ENCODE data around the gene PMS1. TPM values are rescaled to one million over a fixed set of nuclear protein-coding genes. Genes with fewer than 3 reads are reported as not detected.

PMS1 gene
- total RNA-seq, 4 donors from 2014 or later: 5.7 to 15.7 (median 11.0) TPM

DNA sequence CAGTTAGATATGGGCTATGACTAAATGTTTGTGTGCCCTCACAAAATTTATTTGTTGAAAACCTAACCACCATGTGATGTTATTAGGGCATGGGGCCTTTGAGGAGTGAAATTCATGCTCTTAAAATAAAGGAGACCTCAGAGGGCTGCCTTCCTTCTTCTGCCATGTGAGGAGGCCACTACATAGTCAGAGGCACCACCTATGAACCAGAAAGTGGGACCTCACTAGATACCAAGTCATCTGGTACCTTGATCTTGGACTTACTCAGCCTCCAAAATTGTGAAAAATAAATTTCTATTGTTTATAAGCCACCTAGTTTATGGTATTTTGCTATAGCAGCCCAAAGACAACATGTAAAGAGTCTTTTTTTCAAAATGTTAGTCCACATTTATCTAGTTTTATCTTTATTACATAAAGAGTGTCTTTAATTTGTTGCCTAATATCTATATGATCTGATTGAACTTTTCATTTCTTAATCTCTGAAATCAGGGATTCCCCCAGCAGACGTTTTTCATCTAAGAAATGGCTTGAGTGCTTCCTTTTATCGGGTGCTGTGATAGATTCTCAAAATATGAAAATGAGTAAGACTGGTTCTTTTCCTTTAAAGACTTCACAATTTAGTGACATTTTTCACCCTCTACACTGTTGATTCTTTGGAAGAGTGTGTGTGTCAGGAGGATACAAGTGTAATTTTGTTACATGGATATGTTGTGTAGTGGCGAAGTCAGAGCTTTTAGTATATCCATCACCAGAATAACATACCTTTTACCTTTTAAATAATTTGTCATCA, 34.2 kb downstream of the PMS1 start:
- no peak for DNase-seq (ENCODE audit: low spot score in 2 of 2)
- Histone ChIP-seq H3K9me3 (no peaks in the 10 kb centered on the region), H3K27ac (no peak overlapping the region), H3K36me3 (peaks cover 17% of the 10 kb centered on the region), H3K27me3 (no peaks in the 10 kb centered on the region), H3K4me3 (no peak overlapping the region), H3K4me1 (no peaks in the 10 kb centered on the region)
- WGBS: 70% methylated on average over 3 of the region's 3 CpGs
- TF ChIP-seq, protein P1, sequence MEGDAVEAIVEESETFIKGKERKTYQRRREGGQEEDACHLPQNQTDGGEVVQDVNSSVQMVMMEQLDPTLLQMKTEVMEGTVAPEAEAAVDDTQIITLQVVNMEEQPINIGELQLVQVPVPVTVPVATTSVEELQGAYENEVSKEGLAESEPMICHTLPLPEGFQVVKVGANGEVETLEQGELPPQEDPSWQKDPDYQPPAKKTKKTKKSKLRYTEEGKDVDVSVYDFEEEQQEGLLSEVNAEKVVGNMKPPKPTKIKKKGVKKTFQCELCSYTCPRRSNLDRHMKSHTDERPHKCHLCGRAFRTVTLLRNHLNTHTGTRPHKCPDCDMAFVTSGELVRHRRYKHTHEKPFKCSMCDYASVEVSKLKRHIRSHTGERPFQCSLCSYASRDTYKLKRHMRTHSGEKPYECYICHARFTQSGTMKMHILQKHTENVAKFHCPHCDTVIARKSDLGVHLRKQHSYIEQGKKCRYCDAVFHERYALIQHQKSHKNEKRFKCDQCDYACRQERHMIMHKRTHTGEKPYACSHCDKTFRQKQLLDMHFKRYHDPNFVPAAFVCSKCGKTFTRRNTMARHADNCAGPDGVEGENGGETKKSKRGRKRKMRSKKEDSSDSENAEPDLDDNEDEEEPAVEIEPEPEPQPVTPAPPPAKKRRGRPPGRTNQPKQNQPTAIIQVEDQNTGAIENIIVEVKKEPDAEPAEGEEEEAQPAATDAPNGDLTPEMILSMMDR (IDR thresholded peaks at IDR 0.05): no peak
- no peak for TF ChIP-seq POLR2A (IDR thresholded peaks at IDR 0.05)
- no peak for TF ChIP-seq POLR2AphosphoS5 (IDR thresholded peaks at IDR 0.05)
- no peak for TF ChIP-seq EP300 (IDR thresholded peaks at IDR 0.05)

DNA sequence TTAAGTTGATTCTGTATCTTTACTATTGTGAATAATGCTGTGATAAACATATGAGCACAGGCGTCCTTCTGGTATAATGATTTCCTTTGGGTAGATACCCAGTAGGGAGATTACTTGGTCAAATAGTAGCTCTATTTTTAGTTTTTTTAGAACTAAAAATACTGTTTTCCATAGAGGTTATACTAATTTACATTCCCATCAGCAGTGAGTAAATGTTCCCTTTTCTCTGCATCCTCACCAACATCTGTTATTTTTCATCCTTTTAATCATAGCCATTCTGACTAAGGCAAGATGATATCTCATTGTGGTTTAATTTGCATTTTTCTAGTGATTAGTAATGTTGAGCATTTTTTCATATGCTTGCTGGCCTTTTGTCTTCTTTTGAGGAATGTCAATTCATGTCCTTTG, 35.1 kb downstream of the PMS1 start:
- Histone ChIP-seq H3K27me3 (no peaks in the 10 kb centered on the region), H3K4me3 (no peak overlapping the region), H3K27ac (no peak overlapping the region), H3K36me3 (peaks cover 17% of the 10 kb centered on the region), H3K9me3 (no peaks in the 10 kb centered on the region), H3K4me1 (no peaks in the 10 kb centered on the region)
- 96% methylated on average over 1 of the region's 1 CpG for WGBS
- no peak for DNase-seq (ENCODE audit: low spot score in 2 of 2)
- no peak for TF ChIP-seq EP300 (IDR thresholded peaks at IDR 0.05)
- TF ChIP-seq POLR2AphosphoS5 (IDR thresholded peaks at IDR 0.05): no peak
- TF ChIP-seq, protein P1 (IDR thresholded peaks at IDR 0.05): no peak
- TF ChIP-seq POLR2A (IDR thresholded peaks at IDR 0.05): no peak

DNA sequence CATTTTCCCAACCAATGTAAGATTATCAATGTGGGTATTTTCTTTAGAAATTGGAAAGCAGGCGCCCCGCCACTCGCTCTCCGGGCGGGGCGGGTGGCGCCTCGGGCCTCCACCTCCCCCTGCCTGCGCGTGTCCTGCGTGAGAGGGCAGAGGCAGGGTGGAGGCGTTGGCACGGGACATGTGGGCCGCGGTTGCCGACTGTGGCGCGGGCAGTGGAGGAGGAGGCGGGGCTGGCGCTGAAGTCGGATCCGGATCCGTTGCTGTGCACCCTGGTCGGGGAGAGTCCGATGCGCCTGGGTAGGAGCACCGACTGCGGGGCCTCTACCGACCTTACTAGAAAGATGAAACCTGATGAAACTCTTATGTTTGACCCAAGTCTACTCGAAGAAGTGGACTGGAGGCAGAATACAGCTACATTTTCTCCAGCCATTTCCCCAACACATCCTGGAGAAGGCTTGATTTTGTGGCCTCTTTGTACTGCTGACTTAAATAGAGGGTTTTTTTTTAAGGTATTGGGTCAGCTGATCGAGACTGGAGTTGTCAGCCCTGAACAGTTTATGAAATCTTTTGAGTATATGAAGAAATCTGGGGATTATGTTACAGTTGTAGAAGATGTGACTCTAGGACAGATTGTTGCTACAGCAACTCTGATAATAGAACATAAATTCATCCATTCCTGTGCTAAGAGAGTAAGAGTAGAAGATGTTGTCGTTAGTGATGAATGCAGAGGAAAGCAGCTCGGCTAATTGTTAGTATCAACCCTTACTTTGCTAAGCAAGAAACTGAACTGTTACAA, 37.9 kb downstream of the PMS1 start:
- 93% methylated on average over 32 of the region's 33 CpGs for WGBS
- Histone ChIP-seq H3K36me3 (peaks cover 17% of the 10 kb centered on the region), H3K27ac (no peak overlapping the region), H3K9me3 (no peaks in the 10 kb centered on the region), H3K27me3 (no peaks in the 10 kb centered on the region), H3K4me1 (no peaks in the 10 kb centered on the region), H3K4me3 (no peak overlapping the region)
- DNase-seq (ENCODE audit: low spot score in 2 of 2): peak in 1 of 2 donors; percentile 79
- TF ChIP-seq EP300 (IDR thresholded peaks at IDR 0.05): no peak
- TF ChIP-seq, protein P1 (IDR thresholded peaks at IDR 0.05): no peak
- no peak for TF ChIP-seq POLR2AphosphoS5 (IDR thresholded peaks at IDR 0.05)
- no peak for TF ChIP-seq POLR2A (IDR thresholded peaks at IDR 0.05)

DNA sequence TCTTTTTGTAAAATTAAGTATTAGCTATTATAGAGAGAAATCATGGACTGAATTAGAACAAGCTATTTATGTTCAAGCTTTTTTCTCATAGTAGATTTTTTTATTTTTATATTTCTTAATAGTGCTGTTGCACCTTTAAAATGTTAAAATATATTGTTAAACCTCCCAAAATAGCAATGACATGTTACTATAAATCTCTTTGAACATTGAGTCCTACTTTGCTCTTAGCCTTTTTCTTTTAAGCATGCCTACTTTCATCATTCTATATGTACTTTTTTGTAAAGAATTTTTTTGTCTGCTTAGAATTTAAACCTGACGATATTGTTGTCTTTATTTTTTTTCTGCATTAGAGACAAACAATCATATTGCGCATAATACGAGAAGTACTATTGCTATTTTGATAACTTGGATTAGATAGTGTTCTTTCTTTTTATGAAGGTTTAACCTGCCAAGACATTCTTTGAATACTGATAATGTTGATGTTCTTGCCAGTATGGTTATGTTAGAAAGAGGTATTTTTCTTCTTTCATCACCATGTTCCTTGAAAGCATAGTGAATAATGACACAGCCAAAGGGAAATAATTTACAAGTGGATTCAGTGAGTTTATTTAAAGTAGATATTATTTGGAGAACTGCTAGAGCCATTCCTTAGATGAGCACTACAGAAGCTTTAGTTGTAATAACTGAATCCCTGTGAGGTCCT, 40.6 kb downstream of the PMS1 start:
- DNase-seq (ENCODE audit: low spot score in 2 of 2): no peak
- H3K4me1 ChIP-seq: no peaks in the 10 kb centered on the region
- no peak overlapping the region for H3K27ac ChIP-seq
- H3K36me3 ChIP-seq: peaks cover 5% of the 10 kb centered on the region
- no peak overlapping the region for H3K4me3 ChIP-seq
- WGBS: 74% methylated on average over 3 of the region's 3 CpGs
- no peaks in the 10 kb centered on the region for H3K27me3 ChIP-seq
- H3K9me3 ChIP-seq: no peaks in the 10 kb centered on the region
- TF ChIP-seq POLR2AphosphoS5 (IDR thresholded peaks at IDR 0.05) (no peak), EP300 (IDR thresholded peaks at IDR 0.05) (no peak), POLR2A (IDR thresholded peaks at IDR 0.05) (no peak)
- TF ChIP-seq, protein P1 (IDR thresholded peaks at IDR 0.05): no peak

Data from suprapubic skin (tissue), 4 donors.